Right kidney (tissue), 1 donor: Measurements from ENCODE around the gene UQCC2.

Source experiments
- DNase-seq: peaks from one replicate; pipeline ENCODE4 v3.0.0-alpha.2; 2016

The UQCC2 gene

GRCh38 chr6:33707771-33708170, 3.7 kb downstream of the UQCC2 start:
- no peak for DNase-seq

- DNase-seq = no peak
Observed at GRCh38 chr6:33705955-33706725, 5.4 kb downstream of the UQCC2 start.

- DNase-seq = no peak
Observed at GRCh38 chr6:33705268-33705885, 6.1 kb downstream of the UQCC2 start.

GRCh38 chr6:33704215-33705066, 7.1 kb downstream of the UQCC2 start:
- no peak for DNase-seq

GRCh38 chr6:33702345-33702977, 9.0 kb downstream of the UQCC2 start:
- no peak for DNase-seq

- no peak for DNase-seq
Observed at GRCh38 chr6:33700391-33701050, 11.0 kb downstream of the UQCC2 start.

GRCh38 chr6:33699739-33700138, 11.8 kb downstream of the UQCC2 start:
- no peak for DNase-seq

GRCh38 chr6:33699131-33699530, 12.4 kb downstream of the UQCC2 start:
- DNase-seq = no peak

- DNase-seq = no peak
Observed at GRCh38 chr6:33698494-33698893, 13.0 kb downstream of the UQCC2 start.

GRCh38 chr6:33697845-33698244, 13.7 kb downstream of the UQCC2 start:
- no peak for DNase-seq

- DNase-seq = no peak
Observed at GRCh38 chr6:33696548-33697518, 14.7 kb downstream of the UQCC2 start.

GRCh38 chr6:33696076-33696475, 15.4 kb downstream of the UQCC2 start:
- DNase-seq = no peak

- DNase-seq = no peak
Observed at GRCh38 chr6:33695451-33695887, 16.0 kb downstream of the UQCC2 start.

GRCh38 chr6:33694977-33695376, 16.5 kb downstream of the UQCC2 start:
- no peak for DNase-seq

- DNase-seq = no peak
Observed at GRCh38 chr6:33694401-33694931, 17.0 kb downstream of the UQCC2 start.

GRCh38 chr6:33693186-33694105, 18.1 kb downstream of the UQCC2 start:
- no peak for DNase-seq

GRCh38 chr6:33692760-33693158, 18.7 kb downstream of the UQCC2 start:
- DNase-seq = no peak

GRCh38 chr6:33692078-33692759, 19.3 kb downstream of the UQCC2 start:
- DNase-seq = no peak
